Inferior parietal cortex (tissue), 1 donor: ENCODE measurements around the gene DCAF17.

Experiments
- DNase-seq: peaks from one replicate; pipeline ENCODE4 v3.0.0-alpha.2; 2016; ENCODE audit errors: extremely low spot score

The DCAF17 gene

GRCh38 chr2:171434013-171434989 lies at the start of gene DCAF17:
TSS of gene DCAF17 (plus strand) at chr2:171434226. CDS start at chr2:171434578, 352 bp downstream.
- peak; percentile 96 for DNase-seq

- DNase-seq = no peak
Observed at GRCh38 chr2:171386627-171387026, 47.4 kb upstream of the DCAF17 start.

GRCh38 chr2:171387052-171387451 lies 47.0 kb upstream of the DCAF17 start:
- DNase-seq = no peak

GRCh38 chr2:171389325-171389724 lies 44.7 kb upstream of the DCAF17 start:
- no peak for DNase-seq

- DNase-seq = no peak
Observed at GRCh38 chr2:171389780-171390179, 44.2 kb upstream of the DCAF17 start.

GRCh38 chr2:171390941-171391516 lies 43.0 kb upstream of the DCAF17 start:
- DNase-seq = no peak

- no peak for DNase-seq
Observed at GRCh38 chr2:171391532-171391931, 42.5 kb upstream of the DCAF17 start.

- no peak for DNase-seq
Observed at GRCh38 chr2:171393487-171393886, 40.5 kb upstream of the DCAF17 start.

- no peak for DNase-seq
Observed at GRCh38 chr2:171394164-171394740, 39.8 kb upstream of the DCAF17 start.

GRCh38 chr2:171399292-171399691 lies 34.7 kb upstream of the DCAF17 start:
- no peak for DNase-seq

GRCh38 chr2:171400395-171400794 lies 33.6 kb upstream of the DCAF17 start:
- no peak for DNase-seq

- no peak for DNase-seq
Observed at GRCh38 chr2:171401947-171402346, 32.1 kb upstream of the DCAF17 start.

GRCh38 chr2:171402906-171403580 lies 31.0 kb upstream of the DCAF17 start:
- no peak for DNase-seq

- DNase-seq = no peak
Observed at GRCh38 chr2:171404261-171404660, 29.8 kb upstream of the DCAF17 start.

GRCh38 chr2:171404719-171405118 lies 29.3 kb upstream of the DCAF17 start:
- DNase-seq = no peak

- DNase-seq = no peak
Observed at GRCh38 chr2:171405546-171405945, 28.5 kb upstream of the DCAF17 start.

GRCh38 chr2:171406044-171406443 lies 28.0 kb upstream of the DCAF17 start:
- no peak for DNase-seq

- no peak for DNase-seq
Observed at GRCh38 chr2:171407030-171407675, 26.9 kb upstream of the DCAF17 start.

GRCh38 chr2:171407676-171408044 lies 26.4 kb upstream of the DCAF17 start:
- DNase-seq = no peak

- DNase-seq = no peak
Observed at GRCh38 chr2:171409436-171409971, 24.5 kb upstream of the DCAF17 start.

- DNase-seq = no peak
Observed at GRCh38 chr2:171410101-171410500, 23.9 kb upstream of the DCAF17 start.
